Naive thymus-derived CD4-positive, alpha-beta T cell (primary cell): ENCODE measurements around the gene ARPC2. TPM values are rescaled to one million over a fixed set of nuclear protein-coding genes. Genes with fewer than 3 reads are reported as not detected.

Experiments used
- ATAC-seq: fragments of 150-1000 bp; cut with Tn5 transposase; 2 replicates; pipeline ENCODE4 v1.10.0; 2021; ENCODE audit warnings: mild to moderate bottlenecking, moderate library complexity
- CTCF ChIA-PET: fragments of 350-600 bp; sonication (Branson Sonifier 250); formaldehyde crosslinking; loops from one replicate; lab custom pipeline; 2021; ENCODE audit warnings: antibody characterized with exemption; lab: Charles Lee
- POLR2A ChIA-PET: fragments of 350-600 bp; sonication (Branson Sonifier 250); formaldehyde crosslinking; loops from one replicate; lab custom pipeline; 2021; ENCODE audit warnings: antibody characterized with exemption, inconsistent platforms; lab: Charles Lee
- DNase-seq, 9 donors: peaks; one replicate each; pipeline versions ENCODE4 v3.0.0 to v3.0.0-alpha.2; 2020 to 2022; ENCODE audit warnings: mixed read lengths in 1 of 9
- H3K27ac ChIP-seq: one replicate; pipeline ENCODE4 v1.7.0; 2013; ENCODE audit warnings: mild to moderate bottlenecking, low read depth, low read length, moderate library complexity
- H3K27me3 ChIP-seq, 2 donors: one replicate each; pipeline ENCODE4 v1.7.0; 2013; ENCODE audit warnings: low read length in 2 of 2, mild to moderate bottlenecking in 2 of 2, moderate library complexity in 2 of 2; ENCODE audit not compliant: control insufficient read depth in 2 of 2, insufficient read depth in 2 of 2
- H3K36me3 ChIP-seq, 3 experiments: 1 replicate in 2 of 3; 2 replicates in 1 of 3; pipeline ENCODE4 v1.7.0; 2013; ENCODE audit warnings: low read length in 3 of 3, mild to moderate bottlenecking in 3 of 3, moderate library complexity in 1 of 3; ENCODE audit not compliant: insufficient read depth in 3 of 3, control insufficient read depth in 2 of 3
- H3K4me1 ChIP-seq, 2 donors: one replicate each; pipeline ENCODE4 v1.7.0; 2013; ENCODE audit warnings: low read length in 2 of 2, mild to moderate bottlenecking in 2 of 2, moderate library complexity in 1 of 2; ENCODE audit not compliant: control insufficient read depth in 2 of 2, insufficient read depth in 2 of 2
- H3K4me3 ChIP-seq: 2 replicates; pipeline ENCODE4 v1.7.0; 2013; ENCODE audit warnings: mild to moderate bottlenecking, low read length
- H3K9me3 ChIP-seq, 3 experiments: 1 replicate in 2 of 3; 2 replicates in 1 of 3; pipeline ENCODE4 v1.7.0; 2013; ENCODE audit warnings: low read length in 3 of 3; ENCODE audit not compliant: control insufficient read depth in 2 of 3
- H3K27ac Mint-ChIP-seq, 9 donors: one replicate each; pipeline ENCODE4 v1.8.0; 2020 to 2022; ENCODE audit warnings: mixed read lengths in 9 of 9, mild to moderate bottlenecking in 8 of 9, moderate library complexity in 5 of 9, inconsistent platforms in 2 of 9
- H3K27me3 Mint-ChIP-seq, 5 donors: one replicate each; pipeline ENCODE4 v1.8.0; 2021 to 2022; ENCODE audit warnings: mixed read lengths in 5 of 5, mild to moderate bottlenecking in 1 of 5
- H3K36me3 Mint-ChIP-seq, 5 donors: one replicate each; pipeline ENCODE4 v1.8.0; 2020 to 2022; ENCODE audit warnings: mixed read lengths in 5 of 5, mild to moderate bottlenecking in 3 of 5, inconsistent platforms in 1 of 5
- H3K4me1 Mint-ChIP-seq, 7 donors: one replicate each; pipeline ENCODE4 v1.8.0; 2020 to 2022; ENCODE audit warnings: mixed read lengths in 7 of 7, mild to moderate bottlenecking in 3 of 7, inconsistent platforms in 1 of 7
- H3K4me3 Mint-ChIP-seq, 10 donors: one replicate each; pipeline ENCODE4 v1.8.0; 2020 to 2022; ENCODE audit warnings: mild to moderate bottlenecking in 10 of 10, mixed read lengths in 10 of 10, moderate library complexity in 6 of 10, inconsistent platforms in 2 of 10
- H3K9me3 Mint-ChIP-seq, 11 donors: one replicate each; pipeline ENCODE4 v1.8.0; 2020 to 2022; ENCODE audit warnings: mixed read lengths in 11 of 11, mild to moderate bottlenecking in 4 of 11, inconsistent platforms in 1 of 11, moderate library complexity in 1 of 11
- intact Hi-C, 2 donors: fragments of 100-400 bp; cut with micrococcal nuclease; formaldehyde crosslinking; loops; one replicate each; pipeline ENCODE4 v1.15.1; 2023
- polyA plus RNA-seq, 2 donors: library from polyadenylated mRNA; unstranded; fragments of 300-500 nt; fragmentation: Illumina TruSeq; gene quantifications; one replicate each; pipeline ENCODE4 v1.2.3, GENCODE V29; 2021
- total RNA-seq, 6 experiments: library from RNA in 5 of 6; stranded (reverse) in 5 of 6; gene quantifications; 1 replicate in 5 of 6; 2 replicates in 1 of 6; pipeline ENCODE4 v1.2.3 and lab custom pipeline; 2021 to 2026

The ARPC2 gene
- total and polyA plus RNA-seq, 7 experiments from 2014 or later = 330 to 694 (median 477) TPM

GRCh38 chr2:218233543-218233942 lies 16.6 kb downstream of the ARPC2 start:
- peaks cover 32 to 49% (median 44%) of the 10 kb centered on the region in 7 donors for H3K4me1 Mint-ChIP-seq
- ChIA-PET CTCF (interaction anchor here (0.6 to 1.6 kb wide), 2 partner anchors 23 to 38 kb away, joined by 4 to 5 read pairs; no protein-coding TSS in a partner anchor), POLR2A (interaction anchor here (0.6 to 1.7 kb wide), 3 partner anchors 9 to 60 kb away, joined by 3 to 4 read pairs (median 4); no protein-coding TSS in a partner anchor)
- Histone ChIP-seq H3K4me1 (peaks cover 27 to 29% of the 10 kb centered on the region in 2 donors), H3K36me3 (peaks cover 30 to 85% (median 45%) of the 10 kb centered on the region in 3 experiments), H3K27ac (no peak overlapping the region), H3K4me3 (no peak overlapping the region), H3K27me3 (no peaks in the 10 kb centered on the region), H3K9me3 (no peaks in the 10 kb centered on the region)
- intact Hi-C loops = no loop called here
- no peaks in the 10 kb centered on the region for H3K9me3 Mint-ChIP-seq
- peaks cover 11 to 58% (median 46%) of the 10 kb centered on the region in 5 donors for H3K36me3 Mint-ChIP-seq
- DNase-seq (no peak), ATAC-seq (no peak)
- H3K27ac Mint-ChIP-seq = peak overlapping the region in 6 of 9 donors; percentile 7 to 83 (median 48)
- no peaks in the 10 kb centered on the region for H3K27me3 Mint-ChIP-seq
- no peak overlapping the region for H3K4me3 Mint-ChIP-seq

- H3K4me1 Mint-ChIP-seq = peaks cover 25 to 44% (median 38%) of the 10 kb centered on the region in 7 donors
Observed at GRCh38 chr2:218234521-218234920, 17.5 kb downstream of the ARPC2 start.

GRCh38 chr2:218235017-218235416 lies 18.0 kb downstream of the ARPC2 start:
- H3K4me3 Mint-ChIP-seq = no peak overlapping the region
- Histone ChIP-seq H3K4me3 (no peak overlapping the region), H3K36me3 (peaks cover 38 to 96% (median 50%) of the 10 kb centered on the region in 3 experiments), H3K4me1 (peaks cover 15% of the 10 kb centered on the region in 2 donors), H3K27me3 (no peaks in the 10 kb centered on the region), H3K9me3 (no peaks in the 10 kb centered on the region), H3K27ac (no peak overlapping the region)
- peak overlapping the region in 5 of 9 donors; percentile 24 to 83 (median 48) for H3K27ac Mint-ChIP-seq
- CTCF ChIA-PET = interaction anchor here (1.0 kb wide), 1 partner anchor 22 kb away, joined by 3 read pairs; no protein-coding TSS in a partner anchor
- POLR2A ChIA-PET = interaction anchor here (0.8 to 1.7 kb wide), 2 partner anchors 14 to 19 kb away, joined by 4 read pairs; no protein-coding TSS in a partner anchor
- no peaks in the 10 kb centered on the region for H3K9me3 Mint-ChIP-seq
- peaks cover 23 to 44% (median 33%) of the 10 kb centered on the region in 7 donors for H3K4me1 Mint-ChIP-seq
- peaks cover 11 to 62% (median 49%) of the 10 kb centered on the region in 5 donors for H3K36me3 Mint-ChIP-seq
- no peaks in the 10 kb centered on the region for H3K27me3 Mint-ChIP-seq
- no peak for ATAC-seq
- DNase-seq = no peak
- intact Hi-C loops = no loop called here

More at GRCh38 chr2:218234521-218234920, 17.5 kb downstream of the ARPC2 start:
- ChIA-PET POLR2A (interaction anchor here (0.8 to 1.7 kb wide), 2 partner anchors 14 to 18 kb away, joined by 4 read pairs; no protein-coding TSS in a partner anchor), CTCF (interaction anchor here (1.0 to 1.6 kb wide), 2 partner anchors 23 to 37 kb away, joined by 3 to 5 read pairs; no protein-coding TSS in a partner anchor)
- H3K27me3 Mint-ChIP-seq = no peaks in the 10 kb centered on the region
- Histone ChIP-seq H3K36me3 (peaks cover 38 to 91% (median 50%) of the 10 kb centered on the region in 3 experiments), H3K27me3 (no peaks in the 10 kb centered on the region), H3K4me3 (no peak overlapping the region), H3K4me1 (peaks cover 20% of the 10 kb centered on the region in 2 donors), H3K27ac (no peak overlapping the region), H3K9me3 (no peaks in the 10 kb centered on the region)
- DNase-seq (no peak), ATAC-seq (no peak)
- intact Hi-C loops = no loop called here
- no peaks in the 10 kb centered on the region for H3K9me3 Mint-ChIP-seq
- H3K4me3 Mint-ChIP-seq = no peak overlapping the region
- H3K27ac Mint-ChIP-seq = peak overlapping the region in 6 of 9 donors; percentile 34 to 83 (median 48)
- peaks cover 11 to 62% (median 49%) of the 10 kb centered on the region in 5 donors for H3K36me3 Mint-ChIP-seq

- ATAC-seq (no peak), DNase-seq (no peak)
- intact Hi-C loops = no loop called here
- Histone ChIP-seq H3K4me3 (no peak overlapping the region), H3K36me3 (peaks cover 33 to 95% (median 39%) of the 10 kb centered on the region in 3 experiments), H3K27me3 (no peaks in the 10 kb centered on the region), H3K27ac (no peak overlapping the region), H3K9me3 (no peaks in the 10 kb centered on the region), H3K4me1 (peaks cover 0 to 2% of the 10 kb centered on the region in 2 donors)
- Mint-ChIP-seq H3K27me3 (no peaks in the 10 kb centered on the region), H3K36me3 (peaks cover 4 to 52% (median 37%) of the 10 kb centered on the region in 5 donors), H3K4me1 (peaks cover 12 to 36% (median 23%) of the 10 kb centered on the region in 7 donors), H3K9me3 (no peaks in the 10 kb centered on the region), H3K27ac (peak overlapping the region in 2 of 9 donors; percentile 43 to 73), H3K4me3 (no peak overlapping the region)
- CTCF ChIA-PET = interaction anchor here (1.6 kb wide), 1 partner anchor 8 kb away, joined by 5 read pairs; no protein-coding TSS in a partner anchor
- POLR2A ChIA-PET = no interaction called here
Observed at GRCh38 chr2:218236829-218237228, 19.8 kb downstream of the ARPC2 start.

GRCh38 chr2:218238887-218239286 lies 21.9 kb downstream of the ARPC2 start:
- H3K36me3 Mint-ChIP-seq = peaks cover 0 to 43% (median 24%) of the 10 kb centered on the region in 5 donors
- Histone ChIP-seq H3K27me3 (no peaks in the 10 kb centered on the region), H3K36me3 (peaks cover 36 to 95% (median 57%) of the 10 kb centered on the region in 3 experiments), H3K27ac (no peak overlapping the region), H3K4me3 (no peak overlapping the region), H3K9me3 (no peaks in the 10 kb centered on the region), H3K4me1 (peaks cover 4 to 6% of the 10 kb centered on the region in 2 donors)
- H3K4me3 Mint-ChIP-seq = no peak overlapping the region
- intact Hi-C loops = no loop called here
- no peaks in the 10 kb centered on the region for H3K27me3 Mint-ChIP-seq
- no peaks in the 10 kb centered on the region for H3K9me3 Mint-ChIP-seq
- H3K27ac Mint-ChIP-seq = peak overlapping the region in 6 of 9 donors; percentile 17 to 68 (median 48)
- DNase-seq = no peak
- ATAC-seq = no peak
- ChIA-PET CTCF (no interaction called here), POLR2A (no interaction called here)
- H3K4me1 Mint-ChIP-seq = peaks cover 3 to 33% (median 24%) of the 10 kb centered on the region in 7 donors

GRCh38 chr2:218244204-218244603 lies 27.2 kb downstream of the ARPC2 start:
- intact Hi-C loops = no loop called here
- ATAC-seq (no peak), DNase-seq (no peak)
- peaks cover 46 to 97% (median 64%) of the 10 kb centered on the region in 3 experiments for H3K36me3 ChIP-seq
- Mint-ChIP-seq H3K27ac (peak overlapping the region in 8 of 9 donors; percentile 0 to 85 (median 36)), H3K9me3 (no peaks in the 10 kb centered on the region), H3K4me1 (peaks cover 0 to 28% (median 22%) of the 10 kb centered on the region in 7 donors), H3K4me3 (no peak overlapping the region), H3K27me3 (no peaks in the 10 kb centered on the region), H3K36me3 (peaks cover 3 to 48% (median 20%) of the 10 kb centered on the region in 5 donors)
- H3K27ac ChIP-seq = peak overlapping the region; percentile 16
- H3K27me3 ChIP-seq = no peaks in the 10 kb centered on the region
- H3K9me3 ChIP-seq = no peaks in the 10 kb centered on the region
- ChIA-PET POLR2A (interaction anchor here (0.9 to 1.7 kb wide), 2 partner anchors 15 to 228 kb away, joined by 3 to 4 read pairs; no protein-coding TSS in a partner anchor), CTCF (interaction anchor here (0.6 to 1.3 kb wide), 2 partner anchors 26 to 59 kb away, joined by 3 read pairs; partner anchors contain the start of genes AAMP and PNKD)
- H3K4me1 ChIP-seq = peaks cover 4 to 6% of the 10 kb centered on the region in 2 donors
- H3K4me3 ChIP-seq = no peak overlapping the region
